ENCODE data around the gene TOPORS.

Gene TOPORS

DNA sequence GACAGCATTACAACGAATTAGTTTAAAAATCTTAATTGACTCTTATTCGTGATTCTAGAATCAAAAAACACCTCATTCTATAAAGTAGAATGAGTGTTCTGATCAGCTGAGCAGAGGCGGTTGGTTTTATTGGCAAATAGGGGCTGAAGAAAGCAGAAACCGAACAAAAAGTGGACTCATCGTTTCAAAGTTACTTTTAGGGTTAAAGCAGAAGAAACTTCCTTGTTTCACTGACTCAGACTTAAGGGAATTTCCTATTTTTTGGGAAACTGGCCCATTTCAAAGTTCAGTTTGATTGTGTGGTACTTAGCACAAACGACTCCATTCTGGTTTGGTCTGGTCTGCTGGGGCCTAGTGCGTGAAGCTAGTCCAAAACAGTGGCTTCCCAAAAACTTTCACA is 21.4 kb upstream of the TOPORS start:
- TF ChIP-seq TAF1 (IDR thresholded peaks at IDR 0.05; ENCODE audit: borderline replicate concordance, insufficient read depth, low read length): no peak
- TF ChIP-seq FOXP2 (optimal IDR thresholded peaks at IDR 0.05; ENCODE audit: borderline replicate concordance, extremely low read depth, extremely low read length, insufficient read depth): no peak
- TF ChIP-seq, protein P1, sequence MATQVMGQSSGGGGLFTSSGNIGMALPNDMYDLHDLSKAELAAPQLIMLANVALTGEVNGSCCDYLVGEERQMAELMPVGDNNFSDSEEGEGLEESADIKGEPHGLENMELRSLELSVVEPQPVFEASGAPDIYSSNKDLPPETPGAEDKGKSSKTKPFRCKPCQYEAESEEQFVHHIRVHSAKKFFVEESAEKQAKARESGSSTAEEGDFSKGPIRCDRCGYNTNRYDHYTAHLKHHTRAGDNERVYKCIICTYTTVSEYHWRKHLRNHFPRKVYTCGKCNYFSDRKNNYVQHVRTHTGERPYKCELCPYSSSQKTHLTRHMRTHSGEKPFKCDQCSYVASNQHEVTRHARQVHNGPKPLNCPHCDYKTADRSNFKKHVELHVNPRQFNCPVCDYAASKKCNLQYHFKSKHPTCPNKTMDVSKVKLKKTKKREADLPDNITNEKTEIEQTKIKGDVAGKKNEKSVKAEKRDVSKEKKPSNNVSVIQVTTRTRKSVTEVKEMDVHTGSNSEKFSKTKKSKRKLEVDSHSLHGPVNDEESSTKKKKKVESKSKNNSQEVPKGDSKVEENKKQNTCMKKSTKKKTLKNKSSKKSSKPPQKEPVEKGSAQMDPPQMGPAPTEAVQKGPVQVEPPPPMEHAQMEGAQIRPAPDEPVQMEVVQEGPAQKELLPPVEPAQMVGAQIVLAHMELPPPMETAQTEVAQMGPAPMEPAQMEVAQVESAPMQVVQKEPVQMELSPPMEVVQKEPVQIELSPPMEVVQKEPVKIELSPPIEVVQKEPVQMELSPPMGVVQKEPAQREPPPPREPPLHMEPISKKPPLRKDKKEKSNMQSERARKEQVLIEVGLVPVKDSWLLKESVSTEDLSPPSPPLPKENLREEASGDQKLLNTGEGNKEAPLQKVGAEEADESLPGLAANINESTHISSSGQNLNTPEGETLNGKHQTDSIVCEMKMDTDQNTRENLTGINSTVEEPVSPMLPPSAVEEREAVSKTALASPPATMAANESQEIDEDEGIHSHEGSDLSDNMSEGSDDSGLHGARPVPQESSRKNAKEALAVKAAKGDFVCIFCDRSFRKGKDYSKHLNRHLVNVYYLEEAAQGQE (IDR thresholded peaks at IDR 0.05; ENCODE audit: insufficient read depth in 1 of 2, low read depth in 2 of 2, low read length in 2 of 2): no peak
- TF ChIP-seq SIN3A (IDR thresholded peaks at IDR 0.05; ENCODE audit: borderline replicate concordance, insufficient read depth, low read length): no peak
- no peak for TF ChIP-seq POLR2AphosphoS5 (IDR thresholded peaks at IDR 0.05; ENCODE audit: low read depth, low read length)

GRCh38 chr9:32572900-32573523 is 20.6 kb upstream of the TOPORS start, which contains the start of gene NDUFB6:
NDUFB6 (minus strand) TSS chr9:32573159; CDS start chr9:32573060, 99 bp downstream.
- peak; percentile 49; the same call in 1 of the 2 replicates for TF ChIP-seq SIN3A (IDR thresholded peaks at IDR 0.05; ENCODE audit: borderline replicate concordance, insufficient read depth, low read length)
- no peak; the same call in none of the 2 replicates for TF ChIP-seq POLR2AphosphoS5 (IDR thresholded peaks at IDR 0.05; ENCODE audit: low read depth, low read length)
- TF ChIP-seq, protein P1 (IDR thresholded peaks at IDR 0.05; ENCODE audit: insufficient read depth in 1 of 2, low read depth in 2 of 2, low read length in 2 of 2): peak in 1 of 2 experiments; percentile 20; a peak in 1 of 4 replicates
- peak; percentile 78; the same call in 1 of the 2 replicates for TF ChIP-seq TAF1 (IDR thresholded peaks at IDR 0.05; ENCODE audit: borderline replicate concordance, insufficient read depth, low read length)
- peak; percentile 51 for TF ChIP-seq FOXP2 (optimal IDR thresholded peaks at IDR 0.05; ENCODE audit: borderline replicate concordance, extremely low read depth, extremely low read length, insufficient read depth)

- TF ChIP-seq SIN3A (IDR thresholded peaks at IDR 0.05; ENCODE audit: borderline replicate concordance, insufficient read depth, low read length) (0 out of 2 replicates have a peak, but pooled peaks have one; percentile 48), FOXP2 (optimal IDR thresholded peaks at IDR 0.05; ENCODE audit: borderline replicate concordance, extremely low read depth, extremely low read length, insufficient read depth) (no peak)
- TF ChIP-seq, protein P1 (IDR thresholded peaks at IDR 0.05; ENCODE audit: insufficient read depth in 1 of 2, low read depth in 2 of 2, low read length in 2 of 2): no peak
Measured at GRCh38 chr9:32571969-32572899, 19.8 kb upstream of the TOPORS start.

DNA sequence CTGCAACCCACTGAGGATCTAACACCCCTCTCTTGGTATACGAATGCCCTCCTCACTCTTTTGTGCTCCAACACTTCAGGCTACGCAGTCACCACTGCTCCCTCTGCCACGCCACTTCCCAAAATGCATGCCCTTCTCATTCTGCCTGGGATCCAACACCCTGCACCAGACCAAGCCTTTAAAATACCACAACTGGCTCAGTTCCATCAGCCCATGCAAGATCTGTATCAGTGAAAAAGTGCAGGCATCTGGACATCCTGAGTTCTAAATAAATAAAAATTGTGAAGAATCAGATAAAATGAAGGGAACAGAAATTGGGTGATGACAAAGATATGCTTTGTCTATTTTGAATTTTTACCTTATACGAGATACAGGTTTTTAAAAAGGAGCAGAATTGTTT is 17.9 kb upstream of the TOPORS start:
- no peak for TF ChIP-seq POLR2AphosphoS5 (IDR thresholded peaks at IDR 0.05; ENCODE audit: low read depth, low read length)
- no peak for TF ChIP-seq FOXP2 (optimal IDR thresholded peaks at IDR 0.05; ENCODE audit: borderline replicate concordance, extremely low read depth, extremely low read length, insufficient read depth)
- TF ChIP-seq, protein P1 (IDR thresholded peaks at IDR 0.05; ENCODE audit: insufficient read depth in 1 of 2, low read depth in 2 of 2, low read length in 2 of 2): no peak
- no peak for TF ChIP-seq SIN3A (IDR thresholded peaks at IDR 0.05; ENCODE audit: borderline replicate concordance, insufficient read depth, low read length)
- no peak for TF ChIP-seq TAF1 (IDR thresholded peaks at IDR 0.05; ENCODE audit: borderline replicate concordance, insufficient read depth, low read length)

Measured in PFSK-1 (cell line).